ENCODE results near the gene PAX2.

The PAX2 gene

DNA sequence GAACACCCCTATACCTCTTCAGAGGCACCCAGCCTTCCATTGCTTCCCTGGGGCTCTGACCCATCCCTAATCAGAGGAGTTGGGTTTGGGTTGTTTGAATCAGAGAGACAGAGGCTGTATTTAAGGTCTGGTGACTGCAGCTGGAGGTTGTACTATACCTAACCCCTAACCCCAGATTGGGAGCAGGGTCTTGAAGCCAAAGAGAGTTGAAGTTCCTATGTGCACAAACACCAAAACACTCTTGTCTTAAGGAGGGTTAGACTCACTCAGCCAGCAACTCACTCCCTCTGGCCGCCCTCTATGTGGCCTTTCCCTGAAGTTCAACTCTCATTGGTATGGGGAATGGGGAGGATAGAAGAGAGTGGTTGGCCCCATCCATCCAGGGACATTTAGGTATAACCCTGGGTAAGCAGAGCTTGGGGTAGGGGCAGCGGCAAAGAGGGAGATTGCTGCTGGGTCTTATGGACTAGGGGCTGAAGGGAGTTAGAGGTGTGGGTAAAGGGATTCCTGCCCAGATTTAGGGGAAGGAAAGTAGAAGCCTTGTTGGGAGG is 80.0 kb downstream of the PAX2 start:
- DNase-seq: no peak

- DNase-seq: no peak
These were observed 80.8 kb downstream of the PAX2 start for GRCh38 chr10:100826031-100826651.

DNA sequence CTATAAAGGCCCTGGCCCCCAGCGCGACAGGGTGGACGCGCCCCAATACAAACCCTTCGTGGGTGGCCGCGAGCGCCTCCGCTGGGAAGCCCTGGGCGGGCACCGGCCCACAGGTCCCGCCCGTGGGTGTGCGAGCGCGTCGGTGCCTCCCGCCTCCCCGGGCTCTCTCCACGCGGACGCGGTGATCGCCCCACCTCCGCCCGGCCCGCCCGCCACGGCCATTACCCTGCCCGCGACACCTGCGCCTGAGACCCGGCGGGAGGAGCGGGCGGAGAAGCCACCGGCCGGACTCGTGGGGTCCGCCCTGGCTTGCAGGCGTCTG is 81.2 kb downstream of the PAX2 start:
- DNase-seq: no peak

DNA sequence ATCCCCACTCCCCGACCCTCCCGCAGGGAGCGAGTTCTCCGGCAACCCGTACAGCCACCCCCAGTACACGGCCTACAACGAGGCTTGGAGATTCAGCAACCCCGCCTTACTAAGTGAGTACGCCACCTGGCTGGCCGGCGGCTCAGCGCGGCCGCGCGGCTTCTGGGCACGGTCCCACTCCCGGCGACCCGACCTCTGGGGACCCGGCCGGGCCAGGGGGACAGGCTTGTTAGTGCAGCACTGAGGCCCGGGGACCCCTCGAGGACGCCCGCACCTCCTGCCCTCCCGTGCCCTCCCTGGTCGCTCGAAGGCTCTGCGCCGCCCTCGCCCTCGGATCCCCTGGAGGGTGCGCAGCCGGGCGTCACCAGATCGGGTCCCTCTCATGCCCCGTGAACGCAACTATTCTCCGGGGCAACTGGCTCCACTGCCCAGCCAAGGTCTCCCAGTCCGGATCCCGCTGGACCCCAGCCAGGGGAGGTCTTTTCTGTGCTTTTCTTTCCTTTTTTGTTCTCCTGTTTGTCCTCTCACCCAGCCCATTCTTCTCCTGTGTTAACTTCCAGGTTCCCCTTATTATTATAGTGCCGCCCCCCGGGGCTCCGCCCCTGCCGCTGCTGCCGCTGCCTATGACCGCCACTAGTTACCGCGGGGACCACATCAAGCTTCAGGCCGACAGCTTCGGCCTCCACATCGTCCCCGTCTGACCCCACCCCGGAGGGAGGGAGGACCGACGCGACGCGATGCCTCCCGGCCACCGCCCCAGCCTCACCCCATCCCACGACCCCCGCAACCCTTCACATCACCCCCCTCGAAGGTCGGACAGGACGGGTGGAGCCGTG is 81.8 kb downstream of the PAX2 start:
- no peak for DNase-seq

DNA sequence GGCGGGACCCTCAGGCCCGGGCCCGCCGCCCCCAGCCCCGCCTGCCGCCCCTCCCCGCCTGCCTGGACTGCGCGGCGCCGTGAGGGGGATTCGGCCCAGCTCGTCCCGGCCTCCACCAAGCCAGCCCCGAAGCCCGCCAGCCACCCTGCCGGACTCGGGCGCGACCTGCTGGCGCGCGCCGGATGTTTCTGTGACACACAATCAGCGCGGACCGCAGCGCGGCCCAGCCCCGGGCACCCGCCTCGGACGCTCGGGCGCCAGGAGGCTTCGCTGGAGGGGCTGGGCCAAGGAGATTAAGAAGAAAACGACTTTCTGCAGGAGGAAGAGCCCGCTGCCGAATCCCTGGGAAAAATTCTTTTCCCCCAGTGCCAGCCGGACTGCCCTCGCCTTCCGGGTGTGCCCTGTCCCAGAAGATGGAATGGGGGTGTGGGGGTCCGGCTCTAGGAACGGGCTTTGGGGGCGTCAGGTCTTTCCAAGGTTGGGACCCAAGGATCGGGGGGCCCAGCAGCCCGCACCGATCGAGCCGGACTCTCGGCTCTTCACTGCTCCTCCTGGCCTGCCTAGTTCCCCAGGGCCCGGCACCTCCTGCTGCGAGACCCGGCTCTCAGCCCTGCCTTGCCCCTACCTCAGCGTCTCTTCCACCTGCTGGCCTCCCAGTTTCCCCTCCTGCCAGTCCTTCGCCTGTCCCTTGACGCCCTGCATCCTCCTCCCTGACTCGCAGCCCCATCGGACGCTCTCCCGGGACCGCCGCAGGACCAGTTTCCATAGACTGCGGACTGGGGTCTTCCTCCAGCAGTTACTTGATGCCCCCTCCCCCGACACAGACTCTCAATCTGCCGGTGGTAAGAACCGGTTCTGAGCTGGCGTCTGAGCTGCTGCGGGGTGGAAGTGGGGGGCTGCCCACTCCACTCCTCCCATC is 82.7 kb downstream of the PAX2 start:
- no peak for DNase-seq

DNA sequence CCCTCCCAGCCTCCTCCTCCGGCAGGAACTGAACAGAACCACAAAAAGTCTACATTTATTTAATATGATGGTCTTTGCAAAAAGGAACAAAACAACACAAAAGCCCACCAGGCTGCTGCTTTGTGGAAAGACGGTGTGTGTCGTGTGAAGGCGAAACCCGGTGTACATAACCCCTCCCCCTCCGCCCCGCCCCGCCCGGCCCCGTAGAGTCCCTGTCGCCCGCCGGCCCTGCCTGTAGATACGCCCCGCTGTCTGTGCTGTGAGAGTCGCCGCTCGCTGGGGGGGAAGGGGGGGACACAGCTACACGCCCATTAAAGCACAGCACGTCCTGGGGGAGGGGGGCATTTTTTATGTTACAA is 83.3 kb downstream of the PAX2 start:
- no peak for DNase-seq

GRCh38 chr10:100829097-100829870 is 83.9 kb downstream of the PAX2 start:
- no peak for DNase-seq

DNA sequence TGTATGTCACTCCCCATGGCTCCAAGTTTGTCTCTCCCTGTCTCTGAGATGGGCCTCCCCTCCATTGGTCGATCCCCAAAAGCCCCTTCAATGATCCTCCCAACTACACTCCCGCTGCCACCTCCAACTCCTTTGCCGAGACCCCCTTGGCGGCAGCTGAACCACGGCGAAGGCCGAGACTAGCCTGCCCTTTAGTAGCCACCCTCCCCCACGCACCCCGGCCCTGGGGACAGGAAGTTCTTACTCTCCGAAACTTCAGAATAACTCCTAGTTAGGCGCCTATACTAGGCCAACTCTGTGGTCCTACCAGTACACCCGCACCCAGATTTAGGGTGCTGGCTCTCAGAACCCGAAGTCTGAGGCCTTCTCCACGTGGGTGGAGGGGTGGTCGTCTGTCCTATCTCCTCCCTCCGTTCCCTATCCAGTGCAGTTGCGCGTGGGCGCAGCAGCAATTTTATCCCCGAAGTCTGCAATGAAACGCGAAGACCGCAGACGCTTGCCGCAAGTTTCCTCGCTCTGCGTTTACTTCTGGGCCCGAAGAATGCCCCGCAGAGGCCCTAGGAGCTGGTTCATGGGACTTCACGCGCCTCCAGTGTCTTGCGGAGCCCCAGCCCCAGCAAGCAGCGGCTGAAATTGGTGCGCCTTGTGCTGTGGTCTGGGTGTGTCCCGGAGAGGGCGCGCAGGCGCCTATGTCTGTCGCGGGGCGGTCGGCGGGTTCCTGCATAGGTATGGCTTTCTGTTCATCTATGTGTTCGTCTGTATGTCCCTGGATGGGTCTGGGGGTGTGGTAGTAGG is 84.7 kb downstream of the PAX2 start:
- DNase-seq: no peak

DNA sequence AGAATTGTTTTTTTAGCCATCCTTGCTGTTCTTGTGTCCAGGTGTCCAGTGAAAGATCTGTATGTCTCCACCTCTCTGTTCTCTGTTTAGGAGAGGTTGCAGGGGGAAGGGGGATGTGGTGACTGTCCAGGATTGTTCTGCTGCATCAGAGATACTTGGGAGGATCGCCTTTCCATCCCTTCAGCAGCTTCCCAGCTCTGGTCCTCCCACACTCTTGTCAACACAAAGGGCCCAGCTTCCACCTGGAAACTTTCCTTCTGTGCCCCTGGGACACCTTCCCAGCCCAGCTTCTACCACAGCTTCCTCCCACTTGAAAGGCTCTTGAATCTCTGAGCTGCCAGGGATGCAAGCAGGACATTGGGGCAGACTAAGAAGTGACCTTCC is 85.3 kb downstream of the PAX2 start:
- DNase-seq: no peak

- DNase-seq: no peak
These were observed 86.4 kb downstream of the PAX2 start for GRCh38 chr10:100831742-100832141.

GRCh38 chr10:100835810-100836209 is 90.4 kb downstream of the PAX2 start:
- DNase-seq: no peak

DNA sequence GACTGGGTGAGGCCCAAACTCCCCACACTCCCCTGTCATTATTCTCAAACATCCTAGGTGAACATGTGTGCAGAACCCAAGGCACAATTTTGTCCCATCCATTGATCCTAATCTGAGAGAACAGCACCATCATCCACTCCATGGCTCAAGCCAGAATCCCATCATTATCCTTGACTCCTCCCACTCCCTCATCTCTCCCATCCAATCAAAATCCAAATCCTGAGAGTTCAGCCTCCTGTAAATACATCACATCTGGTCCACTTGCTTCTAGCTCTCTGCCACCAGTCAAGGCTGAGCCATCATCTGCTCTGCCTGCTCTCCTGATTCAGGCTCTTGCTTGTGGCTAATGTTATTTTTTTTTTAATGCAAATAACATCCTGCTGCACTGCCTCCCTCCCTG is 91.5 kb downstream of the PAX2 start:
- DNase-seq: no peak

- no peak for DNase-seq
These were observed 91.9 kb downstream of the PAX2 start for GRCh38 chr10:100837300-100837699.

DNA sequence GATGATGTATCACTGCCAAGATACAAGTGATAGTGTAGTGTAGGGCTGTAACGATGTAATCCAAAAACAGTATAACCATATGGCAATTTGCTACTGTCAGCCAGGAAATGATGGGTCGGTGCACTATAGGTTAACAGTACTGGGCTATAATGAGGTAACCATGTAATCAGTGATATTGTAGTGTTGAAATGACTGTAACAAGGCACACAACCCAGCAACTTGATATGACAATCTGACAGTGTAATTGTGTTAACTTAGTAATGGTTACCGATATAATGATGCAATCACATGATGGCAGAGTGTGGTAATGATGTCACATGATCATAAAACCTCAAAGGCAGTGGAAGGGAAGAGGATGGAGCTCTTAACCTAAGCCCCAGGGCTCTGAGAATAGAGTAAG is 93.6 kb downstream of the PAX2 start:
- no peak for DNase-seq

GRCh38 chr10:100841528-100841927 is 96.1 kb downstream of the PAX2 start:
- no peak for DNase-seq

DNA sequence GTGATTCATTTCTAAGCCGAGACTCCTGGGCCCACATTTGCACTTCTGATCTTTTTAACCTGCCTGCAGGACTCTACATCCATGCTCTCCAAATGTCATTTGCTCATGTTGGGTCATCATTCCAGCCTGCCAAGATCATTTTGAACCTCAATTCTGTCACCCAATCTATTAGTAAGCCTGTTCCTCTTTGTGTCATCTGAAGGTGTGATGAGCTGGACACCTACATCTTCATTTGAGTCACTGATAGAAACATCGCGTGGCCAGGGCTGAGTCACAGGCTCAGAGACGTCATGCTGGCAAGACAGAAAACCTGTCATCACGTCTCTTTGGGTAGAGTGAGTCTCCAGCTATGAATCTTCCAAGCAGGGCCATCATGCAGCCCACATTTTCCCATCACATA is 102.1 kb downstream of the PAX2 start:
- no peak for DNase-seq

DNA sequence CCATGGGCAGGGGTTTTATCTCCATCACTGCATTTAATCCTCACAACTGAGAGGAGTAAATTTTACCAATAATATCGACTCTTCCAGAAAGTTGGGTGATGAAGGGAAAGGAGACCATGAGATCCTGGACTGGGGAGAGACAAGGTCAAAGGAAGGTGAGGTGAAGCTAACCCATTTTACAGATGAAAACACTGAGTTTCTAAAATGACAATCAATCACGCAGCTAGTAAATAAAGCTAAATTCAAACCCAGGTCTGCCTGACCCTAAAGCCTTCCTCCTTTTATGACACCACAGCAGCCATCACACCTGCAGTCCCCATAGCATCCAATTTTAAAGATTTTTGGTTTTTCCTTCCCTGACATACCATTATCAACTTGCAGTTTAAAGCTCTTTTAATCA is 103.4 kb downstream of the PAX2 start:
- DNase-seq: no peak

- DNase-seq: no peak
These were observed 112.9 kb downstream of the PAX2 start for GRCh38 chr10:100858261-100858660.

DNA sequence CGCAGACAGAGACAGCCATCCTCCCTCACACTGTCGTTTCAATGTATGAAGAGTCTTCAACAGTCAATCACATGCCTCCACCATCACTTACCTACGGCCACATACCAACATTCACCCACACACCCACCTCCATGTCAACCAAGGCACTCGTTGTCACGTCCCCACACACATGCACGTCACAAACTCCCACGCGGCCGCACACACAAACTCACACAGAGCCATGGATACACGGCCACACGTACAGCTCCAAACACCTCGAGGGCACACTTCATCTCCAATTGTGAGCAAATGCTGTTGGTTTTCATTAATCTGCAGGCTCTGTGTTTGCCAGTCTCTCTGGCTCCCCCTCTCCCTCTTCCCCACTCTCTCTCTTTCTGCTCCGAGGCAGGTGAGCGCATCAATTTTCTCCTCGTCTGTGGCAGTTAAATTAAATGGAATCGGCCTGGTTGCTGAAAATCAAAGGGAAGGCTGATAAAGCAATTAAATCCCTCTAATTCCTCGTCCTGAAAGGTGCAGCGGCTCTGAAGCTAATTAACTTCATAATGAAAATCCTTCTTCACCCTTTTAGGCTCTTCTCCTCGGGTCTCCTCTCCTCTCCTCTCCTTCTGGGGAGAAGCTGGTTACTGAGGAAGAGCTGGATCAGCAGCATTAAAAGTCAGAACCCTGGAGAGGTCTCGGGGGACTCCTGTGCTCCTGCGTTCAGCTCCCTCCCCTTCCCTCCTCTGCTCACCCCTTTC is 113.5 kb downstream of the PAX2 start:
- DNase-seq: no peak

GRCh38 chr10:100859484-100859763 is 114.0 kb downstream of the PAX2 start:
- DNase-seq: no peak

DNA sequence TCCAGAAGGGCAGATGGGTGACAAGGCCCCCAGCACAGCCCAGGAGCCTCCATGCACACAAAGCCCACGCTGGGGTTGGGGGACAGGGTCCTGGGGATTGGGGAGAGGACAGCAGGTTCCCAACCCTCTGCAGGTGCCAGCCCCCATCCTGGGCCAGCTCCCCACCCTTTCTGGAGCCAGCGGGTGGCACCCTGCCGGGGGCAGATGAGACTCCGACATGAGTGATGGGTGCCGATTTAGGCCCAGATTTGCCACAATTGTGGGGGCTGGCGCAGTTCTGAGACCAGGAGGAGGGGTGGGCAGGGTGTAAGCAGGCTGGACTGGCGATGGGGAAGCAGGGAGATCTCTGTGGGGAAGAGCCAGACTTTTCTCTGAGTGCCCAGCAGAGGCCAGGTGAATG is 118.1 kb downstream of the PAX2 start:
- DNase-seq: no peak

Data from SW 1271 (cell line).